ENCODE measurements around the gene SLC37A3. TPM values are rescaled to one million over a fixed set of nuclear protein-coding genes. Genes with fewer than 3 reads are reported as not detected.
"Not testable (repeated sequence)": the region's sequence is repeated elsewhere in the genome, so short reads cannot be mapped to it uniquely, and the experiment has no call there.

SLC37A3 gene
- total RNA-seq, 1 donor from 2014 or later: 62.3 TPM

DNA sequence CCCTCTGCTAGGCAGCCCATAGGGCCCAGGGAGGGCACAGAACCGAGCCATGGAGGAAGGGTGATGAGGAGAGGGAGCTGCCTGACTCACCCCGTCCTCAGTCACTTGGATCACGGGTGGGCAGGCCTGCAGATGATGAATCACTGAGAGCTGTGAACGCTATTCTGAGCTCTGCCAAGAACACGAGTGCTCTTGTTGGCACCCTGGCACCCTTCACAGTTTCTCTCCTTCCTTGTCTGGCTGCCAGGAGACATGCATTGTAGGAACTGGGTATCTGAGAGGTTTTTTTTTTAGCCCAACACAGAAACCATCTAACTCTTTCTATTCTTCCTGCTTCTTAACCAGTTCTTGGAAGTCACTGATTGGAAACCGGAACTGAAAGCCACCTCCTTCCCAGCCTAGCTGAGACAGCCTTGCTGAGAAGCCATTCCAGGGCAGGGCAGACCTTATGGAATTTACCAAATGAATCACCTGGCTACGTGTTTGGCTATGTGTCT, 82.1 kb downstream of the SLC37A3 start:
- Mint-ChIP-seq H3K4me1 (ENCODE audit: low read depth) (peaks cover 2% of the 10 kb centered on the region), H3K4me3 (ENCODE audit: low read depth) (no peak overlapping the region), H3K27me3 (no peaks in the 10 kb centered on the region), H3K36me3 (ENCODE audit: insufficient read depth) (peaks cover 14% of the 10 kb centered on the region), H3K27ac (no peak overlapping the region), H3K9me3 (ENCODE audit: low read depth) (peaks cover 16% of the 10 kb centered on the region)
- TF ChIP-seq, protein P1, sequence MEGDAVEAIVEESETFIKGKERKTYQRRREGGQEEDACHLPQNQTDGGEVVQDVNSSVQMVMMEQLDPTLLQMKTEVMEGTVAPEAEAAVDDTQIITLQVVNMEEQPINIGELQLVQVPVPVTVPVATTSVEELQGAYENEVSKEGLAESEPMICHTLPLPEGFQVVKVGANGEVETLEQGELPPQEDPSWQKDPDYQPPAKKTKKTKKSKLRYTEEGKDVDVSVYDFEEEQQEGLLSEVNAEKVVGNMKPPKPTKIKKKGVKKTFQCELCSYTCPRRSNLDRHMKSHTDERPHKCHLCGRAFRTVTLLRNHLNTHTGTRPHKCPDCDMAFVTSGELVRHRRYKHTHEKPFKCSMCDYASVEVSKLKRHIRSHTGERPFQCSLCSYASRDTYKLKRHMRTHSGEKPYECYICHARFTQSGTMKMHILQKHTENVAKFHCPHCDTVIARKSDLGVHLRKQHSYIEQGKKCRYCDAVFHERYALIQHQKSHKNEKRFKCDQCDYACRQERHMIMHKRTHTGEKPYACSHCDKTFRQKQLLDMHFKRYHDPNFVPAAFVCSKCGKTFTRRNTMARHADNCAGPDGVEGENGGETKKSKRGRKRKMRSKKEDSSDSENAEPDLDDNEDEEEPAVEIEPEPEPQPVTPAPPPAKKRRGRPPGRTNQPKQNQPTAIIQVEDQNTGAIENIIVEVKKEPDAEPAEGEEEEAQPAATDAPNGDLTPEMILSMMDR (IDR thresholded peaks at IDR 0.05; ENCODE audit: unreplicated experiment): no peak
- no peak for DNase-seq (ENCODE audit: low spot score, unreplicated experiment)

DNA sequence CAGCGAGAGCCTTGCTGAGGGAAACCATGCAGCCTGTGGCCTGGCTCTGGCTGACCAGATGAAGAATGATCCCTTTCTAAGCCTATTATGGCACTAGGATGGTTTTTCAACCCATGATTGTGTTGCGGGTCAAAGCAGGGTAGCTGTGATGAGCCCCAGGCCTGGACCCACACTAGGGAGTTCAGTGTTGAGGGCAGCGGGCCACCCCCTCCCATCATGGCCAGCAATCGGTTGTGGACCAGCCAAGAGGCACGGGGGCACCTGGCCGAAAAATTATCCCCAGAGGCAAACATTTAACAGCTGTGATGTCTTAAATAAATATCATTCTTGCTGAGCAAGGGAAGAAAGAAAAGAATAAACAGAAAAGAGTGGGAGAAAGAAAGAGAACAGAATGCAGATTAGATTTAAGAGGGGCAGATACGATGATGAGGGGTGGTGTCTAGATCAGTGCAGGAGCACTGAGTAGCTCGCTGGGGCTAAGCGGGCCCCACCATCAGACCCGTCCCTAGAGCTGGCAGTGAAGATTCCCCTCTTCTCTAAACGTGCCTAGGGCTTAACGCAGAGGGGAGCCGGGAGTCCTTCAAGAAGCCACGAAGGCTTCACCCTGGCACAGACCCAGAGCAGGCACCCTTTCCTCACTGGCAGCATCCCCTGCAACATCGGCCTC, 82.7 kb downstream of the SLC37A3 start:
- DNase-seq (ENCODE audit: low spot score, unreplicated experiment): no peak
- H3K27me3 Mint-ChIP-seq: no peaks in the 10 kb centered on the region
- H3K36me3 Mint-ChIP-seq (ENCODE audit: insufficient read depth): peaks cover 14% of the 10 kb centered on the region
- H3K4me3 Mint-ChIP-seq (ENCODE audit: low read depth): no peak overlapping the region
- H3K27ac Mint-ChIP-seq: no peak overlapping the region
- TF ChIP-seq, protein P1 (IDR thresholded peaks at IDR 0.05; ENCODE audit: unreplicated experiment): no peak
- H3K9me3 Mint-ChIP-seq (ENCODE audit: low read depth): peaks cover 16% of the 10 kb centered on the region
- H3K4me1 Mint-ChIP-seq (ENCODE audit: low read depth): peaks cover 2% of the 10 kb centered on the region

DNA sequence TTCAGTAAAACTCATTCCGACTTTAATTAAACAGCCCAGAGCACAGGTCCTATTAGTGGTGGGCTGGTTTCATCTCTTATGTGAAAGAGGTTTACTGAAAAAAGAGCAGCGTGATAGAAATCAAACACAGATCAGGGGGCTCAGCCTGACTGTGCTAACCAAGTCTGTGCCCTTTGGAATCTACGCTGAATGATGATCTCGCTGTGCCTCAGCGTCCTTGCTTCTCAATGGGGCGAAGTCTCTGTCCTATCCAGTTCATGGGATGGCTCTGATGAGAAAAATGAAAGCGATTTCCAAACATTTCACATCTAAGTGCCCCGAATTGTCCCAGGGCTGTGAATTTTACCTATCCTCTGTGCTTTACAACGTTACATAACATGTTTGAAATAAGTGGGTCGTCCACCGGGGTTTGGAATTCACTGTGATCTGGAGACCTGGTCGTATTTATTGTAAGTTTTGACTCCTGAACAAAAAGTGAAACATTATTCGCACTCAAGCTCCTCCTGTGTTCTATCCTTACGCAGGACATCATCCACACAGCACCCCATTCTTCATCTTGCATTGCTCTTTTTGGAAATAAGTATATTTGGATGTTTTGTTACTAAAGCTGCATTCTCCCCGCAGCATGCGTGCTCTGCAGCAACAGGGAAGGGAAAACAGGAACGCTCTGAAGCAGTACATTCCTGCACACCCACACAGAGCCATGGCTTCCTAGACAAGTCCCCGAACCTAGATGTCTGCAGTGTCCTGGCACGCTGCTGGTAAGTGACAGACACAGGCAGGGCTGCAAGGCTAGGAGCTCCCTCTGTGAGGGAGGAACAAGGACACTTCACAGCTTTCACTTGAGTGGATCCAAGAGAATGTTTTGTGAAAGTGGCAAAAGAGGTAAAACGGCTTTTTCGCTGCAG, 83.5 kb downstream of the SLC37A3 start:
- Mint-ChIP-seq H3K4me1 (ENCODE audit: low read depth) (peaks cover 2% of the 10 kb centered on the region), H3K4me3 (ENCODE audit: low read depth) (no peak overlapping the region), H3K27me3 (no peaks in the 10 kb centered on the region), H3K27ac (peak overlapping the region; percentile 6), H3K9me3 (ENCODE audit: low read depth) (peaks cover 16% of the 10 kb centered on the region), H3K36me3 (ENCODE audit: insufficient read depth) (peaks cover 14% of the 10 kb centered on the region)
- TF ChIP-seq, protein P1 (IDR thresholded peaks at IDR 0.05; ENCODE audit: unreplicated experiment): no peak
- DNase-seq (ENCODE audit: low spot score, unreplicated experiment): no peak

DNA sequence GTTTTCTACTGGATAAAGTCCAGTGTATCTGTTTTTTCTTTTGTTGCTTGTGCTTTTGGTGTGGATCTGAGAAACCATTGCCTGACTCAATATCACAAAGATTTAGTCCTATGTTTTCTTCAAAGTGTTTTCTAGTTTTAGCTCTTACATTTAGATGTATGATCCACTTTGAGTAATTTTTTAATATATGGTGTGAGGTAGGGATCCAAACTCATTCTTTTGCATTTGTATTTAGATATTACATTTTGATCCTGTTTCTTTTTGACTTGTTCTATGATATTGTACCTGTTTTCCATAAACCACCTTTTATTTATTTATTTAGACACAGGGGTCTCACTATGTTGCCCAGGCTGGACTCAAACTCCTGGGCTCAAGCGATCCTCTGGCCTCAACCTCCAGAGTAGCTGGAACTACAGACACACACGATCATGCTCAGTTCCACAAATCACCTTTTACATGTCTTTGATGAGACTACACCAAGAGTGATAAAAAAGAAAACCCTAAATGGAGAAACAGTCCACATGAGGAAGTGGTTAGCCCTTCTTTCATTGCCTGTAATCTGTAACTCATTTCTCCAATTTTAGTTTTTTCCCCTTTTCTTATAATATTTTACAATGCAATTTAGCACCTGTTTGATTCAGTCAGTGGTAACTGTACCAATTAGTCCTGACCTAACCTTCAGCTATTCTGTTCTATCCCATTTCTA, 86.0 kb downstream of the SLC37A3 start:
- Mint-ChIP-seq H3K9me3 (ENCODE audit: low read depth) (peaks cover 16% of the 10 kb centered on the region), H3K4me3 (ENCODE audit: low read depth) (no peak overlapping the region)

DNA sequence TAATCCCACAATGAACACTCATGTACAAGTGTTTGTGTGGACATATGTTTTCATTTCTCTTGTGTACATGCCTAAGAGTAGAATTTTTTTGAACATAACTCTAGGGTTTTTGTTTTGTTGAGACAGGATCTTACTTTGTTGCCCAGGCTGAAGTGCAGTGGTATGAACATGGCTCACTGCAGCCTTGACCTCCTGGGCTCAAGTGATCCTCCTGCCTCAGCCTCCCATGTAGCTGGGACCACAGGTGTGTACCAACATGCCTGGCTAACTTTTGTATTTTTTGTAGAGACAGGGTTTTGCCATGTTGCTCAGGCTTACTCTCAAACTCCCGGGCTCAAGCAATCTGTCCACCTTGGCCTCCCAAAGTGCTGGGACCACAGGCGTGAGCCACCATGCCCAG, 87.2 kb downstream of the SLC37A3 start:
- H3K36me3 Mint-ChIP-seq (ENCODE audit: insufficient read depth): peaks cover 11% of the 10 kb centered on the region
- H3K4me3 Mint-ChIP-seq (ENCODE audit: low read depth); H3K27me3 Mint-ChIP-seq; H3K4me1 Mint-ChIP-seq (ENCODE audit: low read depth); DNase-seq (ENCODE audit: low spot score, unreplicated experiment); H3K27ac Mint-ChIP-seq: not testable (repeated sequence)
- H3K9me3 Mint-ChIP-seq (ENCODE audit: low read depth): peaks cover 16% of the 10 kb centered on the region

More for the DNA sequence above, 86.0 kb downstream of the SLC37A3 start:
- peaks cover 12% of the 10 kb centered on the region for H3K36me3 Mint-ChIP-seq (ENCODE audit: insufficient read depth)
- TF ChIP-seq, protein P1 (IDR thresholded peaks at IDR 0.05; ENCODE audit: unreplicated experiment): no peak
- H3K4me1 Mint-ChIP-seq (ENCODE audit: low read depth): peaks cover 7% of the 10 kb centered on the region
- no peak for DNase-seq (ENCODE audit: low spot score, unreplicated experiment)
- H3K27ac Mint-ChIP-seq: no peak overlapping the region
- H3K27me3 Mint-ChIP-seq: no peaks in the 10 kb centered on the region

Data from progenitor cell of endocrine pancreas (in vitro differentiated cells).